ENCODE results near the gene FAM83D. TPM values are rescaled to one million over a fixed set of nuclear protein-coding genes. Genes with fewer than 3 reads are reported as not detected.

The FAM83D gene
- total and polyA plus RNA-seq, 2 of the 8 experiments (the other 6 are each of a cell fraction or from before 2014, with no cell fraction given): 60.9 to 62.6 TPM

- TF ChIP-seq CHD1 (IDR thresholded peaks at IDR 0.05; ENCODE audit: low read depth, low read length): no peak
These were observed 45.1 kb upstream of the FAM83D start (continued) for GRCh38 chr20:38880952-38881735.
